CD4-positive, alpha-beta T cell treated with Interleukin-1 beta for 1 hour (primary cell): ENCODE measurements around the gene CYB561.

Source experiments
- DNase-seq, 2 donors: peaks; one replicate each; pipeline ENCODE4 v3.0.0-alpha.2; 2020 to 2022

The CYB561 gene

DNA sequence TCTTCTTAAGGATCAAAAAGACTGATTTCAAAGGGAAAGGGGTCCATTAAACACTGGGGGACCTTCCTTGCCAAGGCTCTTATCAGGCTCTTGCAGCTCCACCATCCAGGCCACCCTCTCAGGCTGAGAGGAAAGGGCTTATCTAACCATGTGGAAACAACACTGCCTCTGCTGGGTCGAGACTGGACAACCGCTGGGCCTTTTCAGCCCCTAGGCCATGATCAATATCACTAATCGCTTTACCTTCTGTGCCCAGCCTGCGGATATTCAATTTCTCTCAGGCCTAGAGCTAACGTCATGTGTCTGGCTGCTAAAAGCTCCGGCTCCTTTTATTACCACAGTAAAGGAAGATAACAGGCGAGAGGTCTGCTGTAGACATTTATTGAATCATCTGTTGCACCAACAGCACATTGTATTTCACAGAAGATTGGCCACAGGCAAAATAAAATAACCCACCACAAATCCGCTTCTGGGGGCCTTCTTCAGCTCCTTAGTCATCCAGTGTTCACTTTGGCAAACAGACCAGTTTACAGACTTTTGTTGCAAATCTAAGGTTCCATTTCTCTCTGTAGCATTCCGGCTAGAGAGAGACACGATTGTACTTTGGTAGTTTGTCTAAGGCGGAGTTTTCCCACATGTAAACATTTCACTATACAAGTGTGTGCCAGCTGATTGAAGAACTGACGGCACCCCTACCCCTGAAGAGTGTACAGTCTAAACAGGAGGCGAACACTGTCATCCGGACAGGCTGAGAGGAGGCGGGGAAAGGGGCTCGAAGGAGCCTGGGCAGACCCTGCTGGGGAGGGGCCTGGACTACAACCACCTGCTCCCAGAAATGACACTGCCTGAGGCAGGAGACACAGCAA is 13.9 kb downstream of the CYB561 start:
- no peak for DNase-seq

DNA sequence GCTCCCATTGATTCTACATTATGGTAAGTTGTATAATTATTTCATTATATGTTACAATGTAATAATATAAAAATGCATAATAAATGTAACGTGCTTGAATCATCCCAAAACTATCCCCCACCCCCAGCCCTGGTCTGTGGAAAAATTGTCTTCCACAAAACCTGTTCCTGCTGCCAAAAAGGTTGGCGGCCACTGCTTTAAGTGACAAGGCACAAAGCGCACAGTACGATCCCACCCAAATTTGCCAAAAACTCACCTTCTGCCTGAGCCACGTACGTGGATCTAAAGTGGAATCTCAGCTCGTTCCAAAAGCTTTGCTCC is 14.5 kb downstream of the CYB561 start:
- DNase-seq = no peak

DNA sequence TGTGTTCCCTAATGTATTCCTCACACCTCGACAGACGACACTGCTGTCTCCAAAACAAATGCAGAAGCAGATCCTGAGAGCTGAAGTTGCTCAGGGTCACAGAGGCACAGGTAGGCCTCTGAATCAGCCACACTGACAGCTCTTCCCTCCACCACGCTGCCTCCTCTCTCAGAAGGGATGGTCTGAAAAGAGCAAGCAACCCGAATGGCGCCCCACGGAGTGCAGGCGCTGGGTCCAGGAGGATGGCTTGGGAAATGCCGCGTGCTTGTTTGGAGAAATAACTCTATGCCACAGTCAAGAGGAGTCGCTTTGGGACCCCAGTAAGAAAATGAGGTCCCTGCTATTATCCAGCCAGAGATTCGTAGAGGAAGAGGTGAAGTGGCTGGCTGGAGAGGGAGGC is 15.9 kb downstream of the CYB561 start:
- DNase-seq = no peak

DNA sequence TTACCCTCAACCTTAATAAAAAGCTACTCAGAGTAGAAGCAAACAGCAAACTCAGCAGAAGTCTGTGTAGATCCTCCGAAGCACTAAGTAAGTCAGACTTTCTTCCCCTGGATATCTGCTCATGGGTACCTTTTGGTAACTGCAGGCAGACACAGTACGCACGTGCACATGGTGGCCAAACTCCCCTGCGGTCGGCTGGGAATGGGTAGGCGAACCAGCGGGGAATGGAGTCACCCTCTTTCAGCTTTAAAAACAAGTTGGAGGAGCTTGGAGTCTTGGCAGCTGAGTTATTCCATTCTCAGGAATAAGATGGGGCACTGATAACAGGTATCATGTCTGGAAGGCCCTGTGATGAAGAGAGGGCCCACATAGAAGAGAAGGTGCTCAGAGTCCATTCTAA is 16.3 kb downstream of the CYB561 start:
- DNase-seq = no peak

DNA sequence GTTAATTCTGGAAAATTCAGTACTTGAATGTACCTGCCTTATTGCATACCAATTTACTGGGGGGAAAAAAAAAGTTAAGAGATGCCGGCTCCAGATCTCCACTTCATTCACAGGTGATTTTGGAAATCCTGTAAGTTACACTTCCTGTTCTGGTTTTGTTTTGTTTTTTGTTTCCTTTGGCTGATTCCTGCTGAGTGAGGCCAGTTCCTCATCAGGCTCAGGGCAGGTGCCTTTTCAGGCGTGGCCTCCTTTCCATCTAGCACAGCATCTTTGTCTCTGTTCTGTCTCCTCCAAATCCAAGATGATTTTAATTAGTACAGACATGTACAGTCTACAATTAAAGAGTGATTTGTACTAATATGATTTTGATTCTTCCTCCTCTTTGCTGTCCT is 19.2 kb downstream of the CYB561 start:
- DNase-seq = no peak

DNA sequence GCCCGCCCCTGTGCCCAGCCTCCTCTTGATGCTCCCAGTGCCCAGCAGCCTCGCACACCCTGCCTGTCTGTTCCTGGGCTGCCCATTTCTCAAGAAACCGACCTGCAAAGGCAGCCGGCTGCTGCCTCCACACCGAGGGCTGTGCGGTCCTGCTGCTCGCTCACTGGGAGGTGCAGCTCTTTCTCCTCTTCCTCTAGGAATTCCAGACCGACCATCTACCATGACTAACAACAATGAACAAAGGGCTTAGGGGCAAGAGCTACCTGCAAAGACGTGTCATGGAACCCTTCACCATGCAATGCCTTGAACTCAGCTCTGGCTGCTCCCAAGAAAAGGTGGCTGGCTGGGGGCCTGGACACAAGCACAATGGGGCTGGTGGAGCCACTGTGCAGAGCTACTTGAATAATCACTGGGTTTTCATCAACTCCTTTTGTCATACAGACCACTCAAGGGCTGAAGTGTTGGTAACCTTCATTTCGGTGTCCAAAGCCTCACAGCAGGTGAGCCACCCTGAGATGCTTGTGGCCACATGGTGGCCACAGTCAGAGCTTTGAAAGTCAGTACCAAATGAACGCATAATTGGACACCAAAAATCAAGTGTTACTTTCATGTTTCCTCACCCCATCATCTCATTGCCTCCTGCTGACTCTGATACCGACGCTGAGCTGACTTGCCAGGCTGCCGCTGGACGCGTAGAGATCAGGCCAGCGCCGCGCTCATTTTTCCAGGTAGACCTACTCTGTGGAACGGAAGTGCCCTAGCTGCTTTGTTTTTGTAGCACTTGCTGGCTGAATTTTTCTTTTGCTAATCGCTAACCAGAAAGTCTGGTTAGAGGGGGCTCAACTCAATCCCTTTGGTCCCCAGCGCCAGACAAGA is 19.8 kb downstream of the CYB561 start:
- DNase-seq = no peak

DNA sequence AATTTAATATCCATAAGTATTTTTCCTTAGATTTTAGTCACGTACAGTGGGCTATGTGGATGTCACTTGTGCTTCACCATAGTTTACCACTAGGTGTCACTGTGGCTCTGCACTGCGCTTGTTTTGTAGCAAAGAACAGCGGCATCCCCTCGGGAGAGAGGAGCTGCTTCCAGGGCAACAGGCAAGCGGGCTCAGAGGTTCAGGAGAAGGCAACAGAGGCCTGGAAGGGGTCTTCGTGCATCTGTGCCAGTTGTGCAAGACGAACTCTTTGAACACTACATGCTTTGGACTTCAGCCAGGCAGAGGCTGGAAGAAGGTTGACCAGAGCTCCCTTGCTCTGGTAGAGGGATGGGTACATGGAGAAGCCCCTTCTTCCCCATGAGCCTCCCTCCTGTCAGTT is 20.6 kb downstream of the CYB561 start:
- DNase-seq = peak; percentile 68 to 80

DNA sequence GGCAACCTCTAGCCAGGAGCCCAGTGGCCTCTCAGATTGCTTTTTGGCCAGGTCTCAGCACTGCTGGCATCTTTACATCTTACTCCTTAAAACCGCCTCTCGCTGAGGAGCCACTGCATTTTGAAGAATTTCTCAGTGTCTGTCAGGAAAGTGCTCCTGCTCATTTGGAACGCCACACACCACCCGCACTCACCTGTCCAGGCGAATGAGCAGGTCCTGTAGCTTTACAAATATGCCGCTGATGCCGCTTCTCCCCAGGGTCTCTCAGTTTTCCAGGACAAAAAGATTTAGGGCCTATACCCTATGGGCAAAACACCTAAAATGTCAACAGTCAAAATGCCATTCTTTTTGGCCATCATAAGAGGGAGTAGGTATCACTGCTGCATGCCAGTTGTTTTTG is 22.1 kb downstream of the CYB561 start:
- no peak for DNase-seq

DNA sequence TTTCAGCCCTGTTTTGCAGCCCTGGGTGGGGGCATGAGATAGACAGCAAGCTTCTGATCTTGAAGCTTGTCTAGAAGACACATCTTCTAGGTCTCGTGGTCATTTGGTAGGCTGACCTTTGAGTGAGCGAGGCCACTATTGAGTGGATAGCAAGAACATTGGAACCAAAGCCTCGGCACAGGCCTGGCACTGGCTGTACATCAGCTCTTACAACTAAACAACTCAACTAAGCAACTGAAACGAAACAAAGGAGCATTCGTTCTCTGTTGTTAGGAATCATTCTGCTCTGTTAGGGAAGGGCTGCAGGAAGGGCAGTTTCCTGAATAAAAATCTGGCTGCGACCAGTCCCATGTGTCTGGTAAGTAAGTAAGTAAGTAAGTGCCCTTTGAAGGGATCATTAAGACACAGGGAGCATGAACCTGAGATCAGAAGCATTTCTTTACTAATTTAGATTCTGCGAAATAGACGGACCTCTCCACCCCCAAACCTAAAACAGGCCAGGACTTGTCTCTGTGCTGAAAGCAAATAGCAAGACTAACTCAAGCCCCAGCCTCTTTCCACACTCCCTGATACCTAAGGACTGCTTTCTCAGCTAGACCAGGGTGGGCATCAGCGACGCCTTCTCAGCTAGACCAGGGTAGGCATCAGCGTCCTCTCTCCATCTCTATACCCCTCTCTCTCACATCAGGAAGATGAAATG is 22.7 kb downstream of the CYB561 start:
- DNase-seq = no peak

DNA sequence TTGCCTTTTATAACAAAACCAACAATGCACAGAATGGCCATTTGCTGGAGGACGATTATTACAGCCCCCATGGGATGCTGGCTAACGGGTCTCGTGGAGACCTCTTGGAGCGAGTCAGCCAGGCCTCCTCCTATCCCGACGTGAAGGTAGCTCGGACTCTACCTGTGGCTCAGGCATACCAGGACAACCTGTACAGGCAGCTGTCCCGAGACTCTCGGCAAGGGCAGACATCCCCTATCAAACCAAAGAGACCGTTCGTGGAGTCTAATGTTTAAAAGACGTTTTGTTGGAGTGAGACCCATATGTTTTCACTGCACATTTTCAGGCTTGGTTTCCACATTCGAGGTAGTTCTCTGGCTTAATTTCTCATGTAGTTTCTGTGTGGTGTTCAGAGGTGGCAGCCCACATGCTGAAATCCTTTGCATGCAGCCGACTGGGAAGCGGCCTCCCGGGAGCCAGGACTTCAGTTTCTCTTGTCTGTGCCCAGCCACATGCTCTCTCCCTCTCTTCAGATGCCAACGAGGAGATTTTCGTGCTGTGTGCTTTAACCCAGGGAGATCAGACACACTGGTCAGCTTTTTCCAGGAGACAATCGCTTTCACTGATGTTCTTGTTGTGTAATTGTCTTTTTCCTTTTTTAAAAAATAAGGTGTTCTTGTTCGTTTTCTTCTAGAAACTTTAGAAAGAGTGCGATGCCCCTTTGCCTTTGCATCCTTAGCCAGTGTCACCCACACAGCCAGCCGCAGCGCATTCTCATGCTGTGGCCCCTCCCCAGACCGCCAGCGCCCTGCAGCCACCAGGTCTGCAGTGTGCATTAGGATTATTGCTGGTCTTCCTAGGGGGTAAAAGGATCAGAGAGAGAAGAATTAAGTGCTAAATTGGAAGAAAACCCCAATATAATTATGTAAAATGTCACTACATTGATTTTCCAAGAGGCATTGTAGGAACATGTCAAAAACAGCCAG is 24.1 kb downstream of the CYB561 start:
- DNase-seq = no peak

DNA sequence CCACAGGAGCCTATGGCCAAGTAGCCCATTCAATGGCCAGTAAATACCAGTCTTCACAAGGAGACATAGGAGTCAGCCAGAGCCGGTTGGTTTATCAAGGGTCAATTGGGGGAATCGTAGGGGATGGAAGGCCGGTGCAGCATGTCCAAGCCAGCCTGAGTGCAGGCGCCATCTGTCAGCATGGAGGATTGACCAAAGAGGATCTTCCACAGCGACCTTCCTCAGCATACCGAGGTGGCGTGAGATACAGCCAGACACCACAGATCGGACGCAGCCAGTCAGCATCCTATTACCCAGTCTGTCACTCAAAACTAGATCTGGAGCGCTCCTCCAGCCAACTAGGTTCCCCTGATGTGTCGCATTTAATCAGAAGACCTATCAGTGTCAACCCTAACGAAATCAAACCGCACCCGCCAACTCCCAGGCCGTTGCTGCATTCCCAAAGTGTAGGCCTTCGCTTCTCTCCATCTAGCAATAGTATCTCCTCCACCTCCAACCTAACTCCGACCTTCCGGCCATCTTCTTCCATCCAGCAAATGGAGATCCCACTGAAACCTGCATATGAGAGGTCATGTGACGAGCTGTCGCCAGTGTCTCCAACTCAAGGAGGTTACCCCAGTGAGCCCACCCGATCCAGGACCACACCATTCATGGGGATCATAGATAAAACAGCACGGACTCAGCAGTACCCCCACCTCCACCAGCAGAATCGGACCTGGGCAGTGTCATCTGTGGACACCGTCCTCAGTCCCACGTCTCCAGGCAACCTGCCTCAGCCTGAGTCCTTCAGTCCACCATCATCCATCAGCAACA is 25.0 kb downstream of the CYB561 start:
- DNase-seq = no peak

DNA sequence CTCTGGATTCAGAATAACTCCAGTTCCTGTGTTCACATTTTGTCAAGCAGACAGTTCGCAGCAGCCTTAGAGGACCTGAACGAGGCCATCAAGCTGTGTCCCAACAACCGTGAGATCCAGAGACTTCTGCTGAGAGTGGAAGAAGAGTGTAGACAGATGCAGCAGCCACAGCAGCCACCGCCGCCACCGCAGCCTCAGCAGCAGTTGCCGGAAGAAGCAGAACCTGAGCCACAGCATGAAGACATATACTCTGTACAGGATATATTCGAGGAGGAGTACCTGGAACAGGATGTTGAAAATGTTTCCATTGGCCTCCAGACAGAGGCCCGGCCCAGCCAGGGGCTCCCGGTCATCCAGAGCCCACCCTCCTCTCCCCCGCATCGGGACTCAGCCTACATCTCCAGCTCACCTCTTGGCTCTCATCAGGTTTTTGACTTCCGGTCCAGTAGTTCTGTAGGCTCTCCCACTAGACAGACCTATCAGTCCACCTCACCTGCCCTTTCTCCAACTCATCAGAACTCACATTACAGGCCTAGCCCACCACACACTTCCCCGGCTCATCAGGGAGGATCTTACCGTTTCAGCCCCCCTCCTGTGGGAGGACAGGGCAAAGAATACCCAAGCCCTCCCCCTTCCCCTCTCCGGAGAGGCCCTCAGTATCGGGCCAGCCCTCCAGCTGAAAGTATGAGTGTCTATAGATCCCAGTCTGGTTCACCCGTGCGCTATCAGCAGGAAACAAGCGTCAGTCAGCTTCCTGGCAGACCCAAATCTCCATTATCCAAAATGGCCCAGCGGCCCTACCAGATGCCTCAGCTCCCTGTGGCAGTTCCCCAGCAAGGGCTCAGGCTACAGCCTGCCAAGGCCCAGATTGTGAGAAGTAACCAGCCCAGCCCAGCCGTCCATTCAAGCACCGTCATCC is 25.9 kb downstream of the CYB561 start:
- peak in 1 of 2 donors; percentile 33 for DNase-seq

DNA sequence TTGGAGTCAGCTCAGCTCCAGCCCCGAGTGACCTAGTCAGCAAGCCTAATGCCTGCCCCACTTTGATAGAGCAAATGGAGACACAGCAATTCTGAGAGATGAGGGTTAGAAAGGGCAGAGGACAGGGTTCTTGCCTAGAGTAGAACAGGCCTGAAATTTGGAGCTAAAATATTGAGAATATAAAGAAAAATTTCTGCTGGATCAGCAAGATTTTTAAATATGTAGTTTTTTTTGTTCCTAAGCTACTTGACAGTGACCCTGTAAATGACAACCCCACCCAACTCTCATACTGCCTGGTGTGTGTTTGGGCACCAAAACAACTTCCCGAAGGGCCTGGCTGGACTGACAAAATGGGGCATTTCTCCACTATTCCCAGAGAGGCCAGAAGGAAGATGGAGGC is 26.7 kb downstream of the CYB561 start:
- DNase-seq = no peak

DNA sequence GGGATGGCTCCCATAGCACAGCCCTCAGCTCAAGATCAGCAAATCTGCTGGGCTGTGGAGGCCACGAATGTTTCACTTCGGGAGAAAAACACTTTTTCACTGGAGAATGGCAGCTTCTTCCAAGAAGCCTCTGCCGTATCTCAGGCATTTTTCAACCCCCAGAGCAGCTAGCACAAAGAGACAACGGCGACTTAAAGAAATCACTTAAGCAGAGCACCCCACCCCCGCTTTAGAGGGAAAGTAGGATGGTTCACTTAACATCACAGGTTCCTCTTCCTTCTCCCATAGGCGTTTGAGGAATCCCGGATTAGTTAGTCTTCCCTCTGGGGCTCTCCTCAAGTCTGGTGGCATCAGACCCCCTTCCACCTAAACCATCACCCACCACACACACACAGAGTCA is 27.6 kb downstream of the CYB561 start:
- no peak for DNase-seq

DNA sequence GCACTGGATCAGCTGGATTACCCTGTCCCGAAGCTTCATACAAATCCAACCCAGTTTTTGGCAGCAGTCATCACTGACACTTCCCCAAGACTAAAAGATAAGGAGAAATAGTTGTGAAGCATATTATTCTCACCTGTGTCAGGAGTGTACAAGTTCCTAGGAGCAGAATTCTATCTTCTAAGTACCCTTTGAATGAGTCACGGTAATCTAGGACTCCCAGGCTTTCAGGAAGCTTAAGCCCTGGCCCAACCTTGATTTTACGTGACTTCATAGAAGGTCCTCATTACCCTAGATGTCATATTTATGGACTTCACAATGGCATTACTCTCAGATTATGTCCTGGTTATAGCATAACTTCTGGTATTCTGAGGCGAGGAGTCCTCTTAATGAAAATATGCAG is 31.9 kb downstream of the CYB561 start:
- DNase-seq = no peak

DNA sequence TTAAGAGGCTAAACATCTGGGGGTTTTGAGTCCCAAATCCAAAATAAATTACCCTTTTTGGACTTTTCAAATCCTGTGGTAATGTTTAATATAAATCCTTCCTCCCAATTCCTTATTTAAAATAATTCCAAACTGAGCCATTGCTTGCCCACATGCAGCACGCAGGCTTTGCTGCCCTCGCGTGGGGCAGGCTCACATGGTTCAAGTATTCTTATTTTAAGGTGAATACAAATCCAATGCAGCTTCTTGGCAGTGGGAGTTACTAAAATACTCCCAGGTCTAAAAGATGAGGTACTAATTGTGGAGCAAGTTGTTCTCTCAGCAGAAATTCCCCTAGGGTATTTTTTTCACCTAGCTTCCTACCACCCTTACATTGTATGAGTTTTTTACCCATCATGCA is 33.0 kb downstream of the CYB561 start:
- no peak for DNase-seq

DNA sequence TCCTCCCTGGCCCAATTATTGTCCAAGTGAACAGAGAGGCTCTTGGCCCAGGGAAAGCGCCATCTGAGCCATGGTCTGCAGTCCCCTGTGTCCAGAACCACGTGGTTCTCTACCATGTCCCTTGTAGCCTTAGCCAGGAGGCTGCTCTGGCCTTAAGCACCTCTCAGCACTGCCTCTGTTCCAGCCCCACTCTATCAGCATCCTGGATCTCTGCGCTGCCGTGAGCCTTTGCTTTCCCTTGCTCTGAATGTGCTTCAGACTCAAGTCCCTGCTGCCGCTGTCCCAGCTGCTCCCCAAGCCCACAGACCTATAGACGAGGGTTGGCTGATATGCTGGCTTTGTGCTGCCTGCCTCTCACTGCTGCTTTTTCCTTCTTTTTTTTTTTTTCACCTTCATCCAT is 33.9 kb downstream of the CYB561 start:
- DNase-seq = no peak

DNA sequence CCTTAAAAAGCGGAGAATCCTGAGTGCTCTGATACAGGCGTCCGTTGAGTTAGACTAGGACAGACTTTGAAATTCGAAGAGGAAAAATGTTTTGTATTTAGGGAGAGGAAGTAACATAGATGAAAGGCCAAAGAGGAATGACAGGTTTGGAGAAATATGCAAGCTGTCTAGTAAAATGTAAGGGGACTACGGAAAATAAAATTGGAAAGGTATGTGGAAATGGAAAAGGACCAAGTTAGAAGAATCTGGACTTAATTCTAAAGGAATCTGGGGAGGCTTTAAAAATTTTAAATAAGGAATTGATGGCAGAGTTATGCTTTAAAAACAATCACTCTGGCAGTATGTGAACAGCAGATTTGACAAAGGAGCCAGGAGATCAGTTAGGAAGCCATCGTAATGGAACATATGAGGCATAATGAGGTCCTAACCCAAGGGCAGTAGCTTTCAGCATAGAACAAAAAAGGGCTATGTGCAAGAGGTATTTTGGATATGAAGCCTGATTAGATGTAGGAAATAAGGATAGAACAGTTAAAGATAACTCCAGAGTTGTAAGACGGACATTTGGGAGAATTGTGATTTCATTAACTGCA is 38.3 kb downstream of the CYB561 start:
- no peak for DNase-seq

DNA sequence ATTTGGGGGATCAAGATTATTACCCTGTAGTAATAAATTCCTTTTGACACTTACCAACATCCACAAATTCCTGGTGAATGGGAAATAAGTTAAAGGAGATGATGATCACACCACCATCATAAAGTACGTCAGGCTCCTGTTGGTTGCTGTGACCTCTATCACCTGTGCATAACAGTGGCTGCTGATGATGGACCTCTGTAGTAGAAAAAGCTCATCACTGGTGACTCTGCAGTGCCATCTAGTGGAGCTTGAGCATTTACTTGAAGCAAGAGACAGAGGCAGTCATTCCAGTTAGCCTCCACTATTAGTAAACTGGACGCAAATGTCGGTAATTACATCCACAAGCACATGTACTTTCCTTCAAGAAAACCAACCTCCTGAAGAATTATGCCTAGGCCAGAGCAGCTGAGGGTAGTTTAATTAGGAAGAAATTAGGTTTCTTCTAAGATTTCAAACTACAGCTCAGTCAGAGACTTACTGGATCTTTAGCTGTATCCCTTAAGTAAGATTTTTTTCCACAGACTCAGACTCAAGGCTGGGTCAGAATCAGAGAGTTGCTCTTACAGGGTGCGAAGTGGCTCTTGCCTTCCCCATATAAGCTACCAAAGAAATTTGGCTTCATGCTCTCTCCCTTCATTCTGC is 39.3 kb downstream of the CYB561 start:
- DNase-seq = peak; percentile 72 to 77
